Mesenchymal stem cell (in vitro differentiated cells and primary cell): Measurements from ENCODE around the gene NDUFS6.

ENCODE experiments used
- DNase-seq: peaks from one replicate; pipeline ENCODE4 v3.0.0-alpha.2; 2013
- H2AFZ ChIP-seq: one replicate; pipeline ENCODE4 v1.6.1; 2013; ENCODE audit warnings: low read depth, mild to moderate bottlenecking, control low read depth, inconsistent platforms, low read length, moderate library complexity
- H2AK5ac ChIP-seq: 2 replicates; pipeline ENCODE4 v1.6.1; 2013; ENCODE audit warnings: low read length, moderate library complexity, mild to moderate bottlenecking, inconsistent platforms; ENCODE audit not compliant: severe bottlenecking
- H2BK120ac ChIP-seq: one replicate; pipeline ENCODE4 v1.6.1; 2013; ENCODE audit warnings: low read depth, mild to moderate bottlenecking, inconsistent platforms, low read length, moderate library complexity
- H2BK12ac ChIP-seq, 2 experiments: one replicate each; pipeline ENCODE4 v1.6.1; 2013; ENCODE audit warnings: inconsistent platforms in 2 of 2, low read length in 2 of 2, mild to moderate bottlenecking in 2 of 2, moderate library complexity in 2 of 2, control low read depth in 1 of 2
- H2BK15ac ChIP-seq: one replicate; pipeline ENCODE4 v1.6.1; 2013; ENCODE audit warnings: mild to moderate bottlenecking, low read depth, inconsistent platforms; ENCODE audit not compliant: poor library complexity, severe bottlenecking
- H2BK5ac ChIP-seq: 2 replicates; pipeline ENCODE4 v1.6.1; 2013; ENCODE audit warnings: low read depth, mild to moderate bottlenecking, low read length, control low read depth, inconsistent platforms; ENCODE audit not compliant: poor library complexity, severe bottlenecking
- H3K14ac ChIP-seq, 2 experiments: one replicate each; pipeline ENCODE4 v1.6.1; 2013; ENCODE audit warnings: inconsistent platforms in 2 of 2, low read length in 2 of 2, control low read depth in 1 of 2, mild to moderate bottlenecking in 1 of 2, moderate library complexity in 1 of 2
- H3K18ac ChIP-seq, 2 experiments: one replicate each; pipeline ENCODE4 v1.6.1; 2013; ENCODE audit warnings: inconsistent platforms in 2 of 2, low read length in 2 of 2, control low read depth in 1 of 2, low read depth in 1 of 2, mild to moderate bottlenecking in 1 of 2
- H3K23ac ChIP-seq, 2 experiments: one replicate each; pipeline ENCODE4 v1.6.1; 2013; ENCODE audit warnings: inconsistent platforms in 2 of 2, low read length in 2 of 2, mild to moderate bottlenecking in 2 of 2, moderate library complexity in 2 of 2, control low read depth in 1 of 2
- H3K27ac ChIP-seq: 2 replicates; pipeline ENCODE4 v1.5.1; 2013; ENCODE audit warnings: mild to moderate bottlenecking, moderate library complexity, low read length, control low read depth, inconsistent platforms; ENCODE audit not compliant: poor library complexity, severe bottlenecking
- H3K27me3 ChIP-seq, 2 experiments: 2 replicates each; pipeline versions ENCODE4 v1.6.1 to v1.7.0; 2013; ENCODE audit warnings: low read length in 2 of 2, mild to moderate bottlenecking in 2 of 2, moderate library complexity in 2 of 2, control low read depth in 1 of 2, inconsistent platforms in 1 of 2; ENCODE audit not compliant: control insufficient read depth in 1 of 2, insufficient read depth in 1 of 2
- H3K36me3 ChIP-seq, 2 experiments: 2 replicates each; pipeline versions ENCODE4 v1.6.1 to v1.7.0; 2013; ENCODE audit warnings: low read length in 2 of 2, control low read depth in 1 of 2, inconsistent platforms in 1 of 2, low read depth in 1 of 2, mild to moderate bottlenecking in 1 of 2; ENCODE audit not compliant: insufficient read depth in 2 of 2, control insufficient read depth in 1 of 2
- H3K4ac ChIP-seq, 2 experiments: one replicate each; pipeline ENCODE4 v1.6.1; 2013; ENCODE audit warnings: inconsistent platforms in 2 of 2, low read length in 2 of 2, mild to moderate bottlenecking in 2 of 2, moderate library complexity in 2 of 2, control low read depth in 1 of 2, low read depth in 1 of 2
- H3K4me1 ChIP-seq: 2 replicates; pipeline ENCODE4 v1.6.1; 2013; ENCODE audit warnings: low read depth, low read length, control low read depth; ENCODE audit not compliant: control insufficient read depth, insufficient read depth
- H3K4me2 ChIP-seq: 2 replicates; pipeline ENCODE4 v1.6.1; 2013; ENCODE audit warnings: low read length, mild to moderate bottlenecking, inconsistent platforms; ENCODE audit not compliant: poor library complexity, severe bottlenecking
- H3K4me3 ChIP-seq, 2 experiments: 2 replicates each; pipeline versions ENCODE4 v1.5.1 to v1.7.0; 2013; ENCODE audit warnings: low read length in 2 of 2, mild to moderate bottlenecking in 2 of 2, control low read depth in 1 of 2, low read depth in 1 of 2; ENCODE audit not compliant: insufficient read depth in 1 of 2
- H3K79me1 ChIP-seq: replicated peaks from 2 replicates; pipeline ENCODE4 v1.6.1; 2013; ENCODE audit warnings: mild to moderate bottlenecking, control low read depth, low read length, inconsistent platforms; ENCODE audit not compliant: poor library complexity, severe bottlenecking
- H3K9ac ChIP-seq: 2 replicates; pipeline ENCODE4 v1.7.0; 2013; ENCODE audit warnings: mild to moderate bottlenecking, low read length, moderate library complexity
- H3K9me3 ChIP-seq: 2 replicates; pipeline ENCODE4 v1.7.0; 2013; ENCODE audit warnings: mild to moderate bottlenecking, low read length; ENCODE audit not compliant: control insufficient read depth
- H4K8ac ChIP-seq: one replicate; pipeline ENCODE4 v1.6.1; 2013; ENCODE audit warnings: inconsistent platforms, mild to moderate bottlenecking, low read length, moderate library complexity
- H4K91ac ChIP-seq: one replicate; pipeline ENCODE4 v1.6.1; 2013; ENCODE audit warnings: mild to moderate bottlenecking, low read length, inconsistent platforms
- WGBS: methylation state at CpG from one replicate; pipeline ENCODE4 v1.1.7; 2013; ENCODE audit warnings: mixed read lengths; 5-methylcytosine and 5-hydroxymethylcytosine counted together

NDUFS6 gene

DNA sequence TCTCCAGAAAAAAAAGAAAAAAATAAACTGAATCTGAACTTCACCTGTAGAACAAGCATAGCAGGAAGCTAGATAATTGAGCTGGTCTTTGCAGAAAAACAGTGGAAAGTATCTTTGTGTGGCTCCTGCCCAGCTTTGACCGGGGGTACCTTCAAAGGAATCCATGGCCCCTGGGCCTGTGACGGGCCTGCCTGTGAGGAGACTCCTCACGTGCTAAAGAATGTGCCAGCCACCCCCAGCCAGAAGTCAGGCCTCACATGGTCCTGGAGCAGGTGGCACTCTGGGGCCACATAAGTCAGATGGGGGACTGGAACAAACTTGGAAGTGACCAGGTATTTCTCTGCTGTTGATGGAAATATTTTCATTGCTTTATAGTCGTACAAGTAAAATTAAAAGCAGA lies 4.1 kb downstream of the NDUFS6 start:
- no peak overlapping the region for H3K4me3 ChIP-seq
- H2AFZ ChIP-seq, result no peak overlapping the region
- no peak overlapping the region for H4K91ac ChIP-seq
- no peak overlapping the region for H3K18ac ChIP-seq
- WGBS, result 96% methylated on average over 4 of the region's 4 CpGs
- no peak overlapping the region for H2BK15ac ChIP-seq
- H3K14ac ChIP-seq, result no peak overlapping the region
- no peaks in the 10 kb centered on the region for H3K9me3 ChIP-seq
- peaks cover 42% of the 10 kb centered on the region for H3K79me1 ChIP-seq
- H3K4me1 ChIP-seq, result peaks cover 9% of the 10 kb centered on the region
- H4K8ac ChIP-seq, result no peak overlapping the region
- no peak overlapping the region for H3K23ac ChIP-seq
- H3K27ac ChIP-seq, result no peak overlapping the region
- no peak overlapping the region for H2BK12ac ChIP-seq
- peaks cover 59 to 77% of the 10 kb centered on the region in 2 experiments for H3K36me3 ChIP-seq
- no peak overlapping the region for H2BK5ac ChIP-seq
- no peak for DNase-seq
- H3K9ac ChIP-seq, result no peak overlapping the region
- no peak overlapping the region for H3K4ac ChIP-seq
- no peaks in the 10 kb centered on the region for H3K27me3 ChIP-seq
- H3K4me2 ChIP-seq, result no peak overlapping the region
- no peak overlapping the region for H2AK5ac ChIP-seq
- H2BK120ac ChIP-seq, result no peak overlapping the region

DNA sequence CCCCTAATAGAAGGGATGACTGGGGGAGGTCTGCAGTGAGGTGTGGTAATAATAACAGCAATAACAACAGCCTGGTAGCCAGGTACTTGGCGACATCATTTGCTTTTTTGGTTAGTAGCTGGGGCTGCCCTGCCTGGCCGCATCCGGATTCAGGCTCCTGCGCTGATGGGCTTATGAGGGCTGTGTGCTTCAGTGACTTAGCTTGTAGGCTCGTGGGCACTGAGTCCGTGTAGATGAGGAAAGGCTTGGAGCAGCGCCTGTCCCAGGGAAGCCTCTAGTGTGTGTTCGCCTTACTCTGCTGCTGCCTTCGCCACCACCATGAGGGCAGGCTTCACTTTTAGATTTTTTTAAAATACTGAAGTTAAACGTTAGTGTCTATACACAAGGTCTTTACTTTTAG lies 4.5 kb downstream of the NDUFS6 start:
- Histone ChIP-seq H3K27me3 (no peaks in the 10 kb centered on the region), H4K8ac (no peak overlapping the region), H3K18ac (no peak overlapping the region), H3K79me1 (peaks cover 45% of the 10 kb centered on the region), H3K23ac (no peak overlapping the region), H3K9ac (no peak overlapping the region), H3K4me1 (peaks cover 9% of the 10 kb centered on the region), H2AK5ac (no peak overlapping the region), H2BK15ac (no peak overlapping the region), H2BK12ac (no peak overlapping the region), H3K14ac (no peak overlapping the region), H2BK120ac (no peak overlapping the region), H3K27ac (no peak overlapping the region), H4K91ac (no peak overlapping the region), H3K9me3 (no peaks in the 10 kb centered on the region), H2BK5ac (no peak overlapping the region), H2AFZ (no peak overlapping the region), H3K4me2 (no peak overlapping the region), H3K4me3 (no peak overlapping the region), H3K36me3 (peaks cover 63 to 81% of the 10 kb centered on the region in 2 experiments), H3K4ac (no peak overlapping the region)
- WGBS, result 99% methylated on average over 10 of the region's 10 CpGs
- no peak for DNase-seq

DNA sequence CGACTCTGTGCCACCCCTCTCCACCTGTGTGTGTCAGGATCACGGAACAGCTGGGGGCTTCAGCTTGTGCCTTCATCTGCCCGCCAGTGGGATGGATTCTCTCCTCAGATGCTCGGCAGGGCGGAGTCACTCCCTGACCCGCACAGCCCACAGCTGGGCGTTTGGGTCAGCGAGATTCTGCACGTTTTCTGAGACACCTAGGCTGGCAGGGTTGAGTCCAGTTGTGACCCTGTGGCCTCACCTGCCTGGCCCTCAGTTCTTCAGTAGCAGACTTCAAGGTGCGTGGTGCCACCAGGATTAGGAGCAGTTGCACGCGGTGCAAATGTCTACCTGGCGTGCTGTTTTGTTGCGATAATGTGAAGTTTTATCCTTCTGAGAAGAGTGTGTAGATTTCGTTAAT lies 5.0 kb downstream of the NDUFS6 start:
- Histone ChIP-seq H3K27ac (no peak overlapping the region), H3K23ac (no peak overlapping the region), H3K18ac (no peak overlapping the region), H2AFZ (no peak overlapping the region), H3K4me1 (peaks cover 9% of the 10 kb centered on the region), H2BK15ac (no peak overlapping the region), H2BK12ac (no peak overlapping the region), H2BK5ac (no peak overlapping the region), H3K9ac (no peak overlapping the region), H3K14ac (no peak overlapping the region), H4K8ac (no peak overlapping the region), H3K36me3 (peaks cover 65 to 85% of the 10 kb centered on the region in 2 experiments), H3K79me1 (peaks cover 46% of the 10 kb centered on the region), H3K9me3 (no peaks in the 10 kb centered on the region), H4K91ac (no peak overlapping the region), H3K4me2 (no peak overlapping the region), H2BK120ac (no peak overlapping the region), H3K4me3 (no peak overlapping the region), H3K4ac (no peak overlapping the region), H3K27me3 (no peaks in the 10 kb centered on the region), H2AK5ac (no peak overlapping the region)
- WGBS, result 92% methylated on average over 14 of the region's 15 CpGs
- DNase-seq, result no peak

DNA sequence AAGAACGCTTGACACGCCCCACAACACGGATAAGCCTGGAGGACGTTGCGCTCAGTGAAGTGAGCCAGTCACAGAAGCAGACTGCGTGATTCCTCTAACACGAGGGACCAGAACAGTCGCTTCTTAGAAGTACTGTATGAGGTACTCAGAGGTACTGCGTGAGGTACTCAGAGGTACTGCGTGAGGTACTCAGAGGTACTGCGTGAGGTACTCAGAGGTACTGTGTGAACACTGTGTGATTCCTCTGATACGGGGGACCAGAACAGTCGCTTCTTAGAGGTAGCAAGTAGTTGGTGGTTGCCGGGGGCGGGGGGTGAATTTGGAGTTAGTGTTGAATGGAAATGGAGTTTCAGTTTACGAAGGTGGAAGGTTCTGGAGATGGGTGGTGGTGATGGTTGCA lies 5.8 kb downstream of the NDUFS6 start:
- Histone ChIP-seq H3K27me3 (no peaks in the 10 kb centered on the region), H2AFZ (no peak overlapping the region), H3K27ac (no peak overlapping the region), H2AK5ac (no peak overlapping the region), H3K4me3 (no peak overlapping the region), H3K18ac (no peak overlapping the region), H2BK12ac (no peak overlapping the region), H3K14ac (no peak overlapping the region), H4K91ac (no peak overlapping the region), H3K9ac (no peak overlapping the region), H2BK5ac (no peak overlapping the region), H3K4ac (no peak overlapping the region), H3K4me1 (peaks cover 9% of the 10 kb centered on the region), H2BK120ac (no peak overlapping the region), H3K4me2 (no peak overlapping the region), H3K79me1 (peaks cover 50% of the 10 kb centered on the region), H3K23ac (no peak overlapping the region), H2BK15ac (no peak overlapping the region), H3K9me3 (no peaks in the 10 kb centered on the region), H4K8ac (no peak overlapping the region), H3K36me3 (peaks cover 66 to 93% of the 10 kb centered on the region in 2 experiments)
- DNase-seq, result no peak
- 95% methylated on average over 16 of the region's 16 CpGs for WGBS
